ENCODE results near the gene KRT31.
"Not testable (repeated sequence)": the region's sequence is repeated elsewhere in the genome, so short reads cannot be mapped to it uniquely, and the experiment has no call there.

KRT31 gene

DNA sequence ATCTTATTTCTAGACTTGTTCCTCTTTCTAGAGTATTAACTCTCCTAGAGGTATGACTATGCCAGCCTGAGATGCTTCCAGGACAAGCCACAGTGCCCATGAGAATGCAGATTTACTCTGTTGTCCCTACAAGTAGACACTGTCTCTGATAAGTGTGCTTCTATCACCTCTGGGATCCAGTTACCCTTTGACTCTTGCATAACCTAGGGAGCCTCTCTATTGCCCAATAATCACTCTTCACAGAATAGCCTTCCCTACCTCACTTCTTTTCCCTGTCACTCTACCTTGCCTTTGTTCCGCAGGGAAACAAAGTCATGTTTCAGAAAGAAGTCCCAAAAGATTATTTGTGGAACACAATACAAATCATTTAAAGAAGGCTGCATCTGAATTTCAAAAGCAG lies 13.7 kb downstream of the KRT31 start:
- DNase-seq, result no peak

DNA sequence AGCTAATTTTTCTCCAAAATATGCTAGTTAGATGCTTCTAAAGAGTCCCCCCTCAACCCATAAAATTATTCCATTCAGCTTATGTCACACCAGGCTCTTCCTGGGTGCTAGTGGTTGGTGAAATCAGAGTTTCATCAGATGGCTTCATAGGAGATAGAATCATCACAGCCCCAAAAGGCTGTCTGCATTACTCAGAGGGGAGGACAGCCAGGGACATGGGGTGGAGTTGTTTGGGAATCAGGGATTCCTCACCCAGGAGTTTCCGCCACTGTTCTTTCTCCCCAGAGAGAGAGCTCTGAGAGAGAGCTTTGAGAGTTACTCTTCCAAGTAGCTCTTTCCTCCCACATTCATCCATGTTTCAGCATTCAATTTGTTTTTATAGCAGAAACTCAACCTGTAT lies 15.0 kb downstream of the KRT31 start:
- peak; percentile 76 for DNase-seq

- not testable (repeated sequence) for DNase-seq
Measured at GRCh38 chr17:41381943-41382342, 15.5 kb downstream of the KRT31 start, which contains the start of gene KRT34. KRT34 (minus strand) TSS chr17:41382306; CDS start chr17:41382246, 60 bp downstream.

- DNase-seq, result peak; percentile 93
Measured at GRCh38 chr17:41380091-41380490, 17.3 kb downstream of the KRT31 start.

DNA sequence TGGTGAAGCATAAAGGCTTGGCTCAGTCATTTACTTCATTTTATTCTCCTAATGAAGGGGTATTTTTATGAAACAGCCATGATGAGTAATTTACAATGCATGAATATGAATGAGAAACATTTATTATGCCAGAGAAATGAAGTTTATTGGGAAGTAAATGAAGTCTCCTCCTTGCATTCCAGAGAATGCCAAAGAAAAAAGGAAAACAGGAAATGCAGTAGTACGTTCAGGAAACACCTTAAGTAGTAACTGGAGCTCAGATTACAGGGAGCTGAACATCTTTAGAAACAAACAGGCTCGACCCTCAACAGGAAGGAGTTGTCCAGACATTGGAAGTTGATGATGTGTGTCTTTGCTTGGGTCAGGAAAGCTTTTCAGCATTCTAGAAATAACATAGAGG lies 19.9 kb downstream of the KRT31 start:
- DNase-seq, result peak; percentile 33

DNA sequence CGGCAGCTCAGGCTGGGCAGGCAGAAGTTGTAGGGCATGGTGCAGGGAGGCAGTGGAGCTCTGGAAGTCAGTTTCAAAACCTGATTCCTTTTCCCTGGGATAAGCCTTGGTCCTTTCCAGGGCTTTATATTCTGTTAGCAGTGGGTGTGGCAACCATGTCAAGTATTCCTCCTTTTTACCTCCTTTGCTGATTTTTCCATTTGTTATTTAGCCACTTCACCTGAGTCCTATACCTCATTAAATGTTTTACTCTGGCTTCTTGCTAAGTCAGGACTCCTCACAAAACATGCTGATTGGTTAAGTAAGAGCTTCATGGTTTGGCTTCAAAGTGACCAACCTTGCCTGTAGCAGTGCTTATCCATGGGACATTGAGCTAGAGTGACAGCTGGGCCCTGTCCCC lies 27.7 kb downstream of the KRT31 start, which contains the start of gene KRT33B:
Gene KRT33B (minus strand): TSS at position 101 of the 400 bp plus-strand sequence. CDS start 63 bp downstream, at position 38.
- DNase-seq, result no peak

GRCh38 chr17:41369023-41369422 lies 28.4 kb downstream of the KRT31 start:
- DNase-seq, result no peak

- DNase-seq, result peak; percentile 79
Measured at GRCh38 chr17:41367426-41368075, 29.9 kb downstream of the KRT31 start.

DNA sequence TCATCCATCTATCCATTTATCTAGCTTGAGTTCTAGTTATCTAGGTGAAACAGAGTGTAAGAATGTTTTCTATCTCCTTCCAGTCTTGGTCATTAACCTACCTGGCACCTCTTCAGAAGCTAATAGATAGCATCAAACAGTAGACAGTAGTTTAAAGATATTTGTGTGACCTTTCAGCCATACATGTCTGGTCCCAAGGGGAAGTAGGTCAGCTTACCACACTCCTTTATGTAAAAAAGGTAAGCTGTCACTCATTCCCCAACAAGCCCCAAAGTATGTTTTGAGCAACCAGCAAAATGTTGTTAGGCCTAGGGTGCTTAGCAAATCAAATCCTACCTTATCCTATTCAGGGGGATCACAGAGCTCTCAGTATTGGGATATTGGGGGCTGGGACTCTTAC lies 31.3 kb downstream of the KRT31 start:
- no peak for DNase-seq

- no peak for DNase-seq
Measured at GRCh38 chr17:41363881-41364280, 33.5 kb downstream of the KRT31 start.

- DNase-seq, result peak; percentile 83
Measured at GRCh38 chr17:41360296-41360995, 37.0 kb downstream of the KRT31 start.

- no peak for DNase-seq
Measured at GRCh38 chr17:41354536-41354935, 42.9 kb downstream of the KRT31 start.

DNA sequence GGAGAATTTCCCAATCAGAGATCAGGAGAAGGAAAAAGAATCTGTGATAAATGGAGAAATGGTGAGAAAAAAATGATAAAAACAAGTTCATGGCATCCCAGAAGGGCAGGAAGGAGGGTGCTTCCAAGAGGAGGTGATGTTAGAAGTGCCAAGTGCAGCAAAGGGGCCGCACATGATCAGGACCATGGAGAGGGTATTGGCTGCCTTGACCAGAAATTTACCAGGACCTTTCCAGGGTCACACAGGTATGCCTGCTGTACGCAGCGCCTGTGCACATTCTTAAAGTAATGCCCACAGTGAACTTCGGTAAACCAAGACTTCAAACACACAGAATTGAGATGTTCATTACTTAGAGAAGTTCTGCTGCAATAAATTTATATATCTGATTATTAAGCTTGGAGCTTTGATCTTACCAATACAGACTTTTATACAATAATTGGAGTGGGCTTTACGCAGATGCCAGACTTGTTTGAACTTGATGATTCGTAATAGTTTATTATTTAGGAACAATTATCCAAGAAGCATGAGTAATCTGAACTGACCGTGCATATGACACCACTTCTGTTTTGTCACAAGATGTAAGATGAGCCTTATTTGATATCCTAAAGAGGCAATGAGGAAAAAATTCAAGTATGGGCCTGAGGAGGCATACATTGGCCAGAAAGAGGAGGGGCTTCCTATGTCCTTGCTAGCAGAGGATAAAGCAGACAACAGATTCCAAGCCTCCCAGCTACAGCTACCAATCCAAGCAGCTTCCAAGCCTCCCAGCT lies 44.6 kb downstream of the KRT31 start:
- peak; percentile 3 for DNase-seq

GRCh38 chr17:41351177-41351576 lies 46.2 kb downstream of the KRT31 start:
- no peak for DNase-seq

GRCh38 chr17:41350381-41350878 lies 47.0 kb downstream of the KRT31 start, which contains the start of gene KRT33A:
KRT33A (minus strand) TSS chr17:41350828; CDS start chr17:41350767, 61 bp downstream.
- DNase-seq, result not testable (repeated sequence)

GRCh38 chr17:41347869-41348760 lies 49.3 kb downstream of the KRT31 start:
- DNase-seq, result no peak

DNA sequence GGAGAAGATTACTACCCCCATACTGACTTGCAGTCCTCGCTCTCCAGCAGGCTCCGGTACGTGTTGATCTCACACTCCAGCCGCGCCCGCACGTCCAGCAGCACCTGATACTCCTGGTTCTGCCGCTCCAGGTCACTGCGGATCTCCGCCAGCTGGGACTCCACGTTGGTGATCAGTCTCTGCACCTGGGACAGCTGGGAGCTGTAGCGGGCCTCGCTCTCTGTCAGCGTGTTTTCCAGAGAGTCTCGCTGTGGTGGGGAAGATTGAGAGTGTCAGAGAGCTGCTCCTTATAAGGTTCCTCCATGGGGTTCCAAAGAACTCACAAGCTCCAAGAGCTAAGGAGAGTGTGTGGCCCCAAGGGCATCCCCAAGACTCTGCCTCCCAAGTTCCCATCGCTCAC lies 51.0 kb downstream of the KRT31 start:
- not testable (repeated sequence) for DNase-seq

- no peak for DNase-seq
Measured at GRCh38 chr17:41345992-41346391, 51.4 kb downstream of the KRT31 start.
